ENCODE measurements around the gene SERGEF. TPM values are rescaled to one million over a fixed set of nuclear protein-coding genes. Genes with fewer than 3 reads are reported as not detected.

SERGEF gene
- total and polyA plus RNA-seq, 10 of the 15 experiments (the other 5 are each of a cell fraction or from before 2014, with no cell fraction given), result 14.6 to 27.8 (median 22.4) TPM

DNA sequence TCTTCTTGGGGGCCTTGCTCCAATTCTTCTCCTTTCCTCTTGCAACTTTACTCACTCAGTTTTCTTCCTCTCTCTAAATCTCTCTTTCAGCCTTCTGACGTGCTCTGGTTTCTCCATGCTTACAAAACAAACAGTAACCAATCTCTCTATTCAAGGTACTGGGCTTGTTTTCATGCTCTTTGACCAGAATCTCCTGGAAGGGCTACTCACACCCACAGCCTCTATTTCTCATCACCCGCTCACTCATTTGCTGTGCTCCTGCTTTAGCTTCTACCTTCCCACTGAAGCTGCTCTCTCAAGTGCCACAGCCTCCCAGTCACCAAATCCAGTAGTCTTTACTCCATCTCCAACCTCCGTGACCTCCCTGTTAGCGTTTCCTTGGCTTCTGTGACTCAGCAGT lies 60.4 kb downstream of the SERGEF start:
- no peak overlapping the region for H2AFZ ChIP-seq (ENCODE audit: control insufficient read depth, low read depth, low read length)
- no peak for ATAC-seq
- H3K27me3 ChIP-seq (replicated peaks in 1 of 2; ENCODE audit: control insufficient read depth in 2 of 2, insufficient read depth in 2 of 2, low read length in 1 of 2), result no peaks in the 10 kb centered on the region
- no TSS peak for BruUV-seq (replicated peaks)
- in situ Hi-C loops (cut with MboI) (no loop called here), intact Hi-C loops (cut with micrococcal nuclease; ENCODE audit: unreplicated experiment) (no loop called here)
- H3K9ac ChIP-seq (ENCODE audit: control insufficient read depth, insufficient read depth, low read length), result no peak overlapping the region
- SMC1A ChIA-PET (ENCODE audit: uncharacterized antibody, unreplicated experiment), result no interaction called here
- no peak overlapping the region for H3K27ac ChIP-seq (ENCODE audit: control insufficient read depth, insufficient read depth)
- RAD21 ChIA-PET (ENCODE audit: unreplicated experiment), result no interaction called here
- H3K79me2 ChIP-seq (ENCODE audit: control insufficient read depth, insufficient read depth, low read length), result no peaks in the 10 kb centered on the region
- 95% methylated on average over 4 of the region's 4 CpGs for WGBS (ENCODE audit: insufficient coverage, insufficient replicate concordance, low lambda C conversion rate, missing lambda C conversion rate)
- no peak overlapping the region for H3K4me2 ChIP-seq (ENCODE audit: control insufficient read depth, insufficient read depth)
- TF ChIP-seq NRF1 (conservative IDR thresholded peaks at IDR 0.05; ENCODE audit: low read depth, low read length), result no peak
- TF ChIP-seq BMI1 (IDR thresholded peaks at IDR 0.05; ENCODE audit: borderline replicate concordance), result no peak
- TF ChIP-seq IKZF2 (IDR thresholded peaks at IDR 0.05), result no peak
- TF ChIP-seq KDM1A (IDR thresholded peaks at IDR 0.05; ENCODE audit: borderline replicate concordance), result no peak
- TF ChIP-seq NR2C2 (IDR thresholded peaks at IDR 0.05; ENCODE audit: borderline replicate concordance, control insufficient read depth, insufficient read length, low read depth), result no peak
- TF ChIP-seq, protein P1, sequence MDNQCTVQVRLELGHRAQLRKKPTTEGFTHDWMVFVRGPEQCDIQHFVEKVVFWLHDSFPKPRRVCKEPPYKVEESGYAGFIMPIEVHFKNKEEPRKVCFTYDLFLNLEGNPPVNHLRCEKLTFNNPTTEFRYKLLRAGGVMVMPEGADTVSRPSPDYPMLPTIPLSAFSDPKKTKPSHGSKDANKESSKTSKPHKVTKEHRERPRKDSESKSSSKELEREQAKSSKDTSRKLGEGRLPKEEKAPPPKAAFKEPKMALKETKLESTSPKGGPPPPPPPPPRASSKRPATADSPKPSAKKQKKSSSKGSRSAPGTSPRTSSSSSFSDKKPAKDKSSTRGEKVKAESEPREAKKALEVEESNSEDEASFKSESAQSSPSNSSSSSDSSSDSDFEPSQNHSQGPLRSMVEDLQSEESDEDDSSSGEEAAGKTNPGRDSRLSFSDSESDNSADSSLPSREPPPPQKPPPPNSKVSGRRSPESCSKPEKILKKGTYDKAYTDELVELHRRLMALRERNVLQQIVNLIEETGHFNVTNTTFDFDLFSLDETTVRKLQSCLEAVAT (IDR thresholded peaks at IDR 0.05), result no peak
- TF ChIP-seq, protein P2, sequence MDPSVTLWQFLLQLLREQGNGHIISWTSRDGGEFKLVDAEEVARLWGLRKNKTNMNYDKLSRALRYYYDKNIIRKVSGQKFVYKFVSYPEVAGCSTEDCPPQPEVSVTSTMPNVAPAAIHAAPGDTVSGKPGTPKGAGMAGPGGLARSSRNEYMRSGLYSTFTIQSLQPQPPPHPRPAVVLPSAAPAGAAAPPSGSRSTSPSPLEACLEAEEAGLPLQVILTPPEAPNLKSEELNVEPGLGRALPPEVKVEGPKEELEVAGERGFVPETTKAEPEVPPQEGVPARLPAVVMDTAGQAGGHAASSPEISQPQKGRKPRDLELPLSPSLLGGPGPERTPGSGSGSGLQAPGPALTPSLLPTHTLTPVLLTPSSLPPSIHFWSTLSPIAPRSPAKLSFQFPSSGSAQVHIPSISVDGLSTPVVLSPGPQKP (IDR thresholded peaks at IDR 0.05; ENCODE audit: low read depth, low read length), result no peak
- no peak for TF ChIP-seq NFXL1 (IDR thresholded peaks at IDR 0.05; ENCODE audit: borderline replicate concordance)
- no peak for TF ChIP-seq GABPA (IDR thresholded peaks at IDR 0.05; ENCODE audit: low read depth)
- no peak for TF ChIP-seq FOS (IDR thresholded peaks at IDR 0.05; ENCODE audit: borderline replicate concordance, extremely low read depth, insufficient read length)
- no peak for TF ChIP-seq RBBP5 (conservative IDR thresholded peaks at IDR 0.05)
- POLR2A ChIA-PET, result no interaction called here
- CTCF ChIA-PET, result no interaction called here
- H3K9me3 ChIP-seq (replicated peaks; ENCODE audit: control insufficient read depth, insufficient read depth, low read length), result no peaks in the 10 kb centered on the region
- H4K20me1 ChIP-seq (ENCODE audit: control insufficient read depth, insufficient read depth), result no peaks in the 10 kb centered on the region
- no peak for DNase-seq (ENCODE audit: low read depth, low spot score)
- no peak overlapping the region for H3K4me3 ChIP-seq
- H3K4me1 ChIP-seq (ENCODE audit: control insufficient read depth, insufficient read depth, low read length), result no peaks in the 10 kb centered on the region
- peaks cover 0 to 7% of the 10 kb centered on the region in 2 experiments; a peak in 3 of 4 replicates for H3K36me3 ChIP-seq (ENCODE audit: control insufficient read depth in 2 of 2, insufficient read depth in 2 of 2, low read length in 1 of 2)
- no peak for FAIRE-seq
